ENCODE data around the gene TSPAN3.

- TF ChIP-seq, protein P1, sequence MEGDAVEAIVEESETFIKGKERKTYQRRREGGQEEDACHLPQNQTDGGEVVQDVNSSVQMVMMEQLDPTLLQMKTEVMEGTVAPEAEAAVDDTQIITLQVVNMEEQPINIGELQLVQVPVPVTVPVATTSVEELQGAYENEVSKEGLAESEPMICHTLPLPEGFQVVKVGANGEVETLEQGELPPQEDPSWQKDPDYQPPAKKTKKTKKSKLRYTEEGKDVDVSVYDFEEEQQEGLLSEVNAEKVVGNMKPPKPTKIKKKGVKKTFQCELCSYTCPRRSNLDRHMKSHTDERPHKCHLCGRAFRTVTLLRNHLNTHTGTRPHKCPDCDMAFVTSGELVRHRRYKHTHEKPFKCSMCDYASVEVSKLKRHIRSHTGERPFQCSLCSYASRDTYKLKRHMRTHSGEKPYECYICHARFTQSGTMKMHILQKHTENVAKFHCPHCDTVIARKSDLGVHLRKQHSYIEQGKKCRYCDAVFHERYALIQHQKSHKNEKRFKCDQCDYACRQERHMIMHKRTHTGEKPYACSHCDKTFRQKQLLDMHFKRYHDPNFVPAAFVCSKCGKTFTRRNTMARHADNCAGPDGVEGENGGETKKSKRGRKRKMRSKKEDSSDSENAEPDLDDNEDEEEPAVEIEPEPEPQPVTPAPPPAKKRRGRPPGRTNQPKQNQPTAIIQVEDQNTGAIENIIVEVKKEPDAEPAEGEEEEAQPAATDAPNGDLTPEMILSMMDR (optimal IDR thresholded peaks at IDR 0.05 in 1 of 3, IDR thresholded peaks at IDR 0.05 in 1 of 3, conservative IDR thresholded peaks at IDR 0.05 in 1 of 3; ENCODE audit: extremely low read depth in 1 of 3, insufficient read depth in 2 of 3, low read length in 3 of 3) = no peak
- no peak for TF ChIP-seq EZH2 (IDR thresholded peaks at IDR 0.05; ENCODE audit: low read length)
These were observed 40.6 kb downstream of the TSPAN3 start for GRCh38 chr15:77030048-77030927.

Measured in keratinocyte (primary cell).